ENCODE data around the gene CFAP61. TPM values are rescaled to one million over a fixed set of nuclear protein-coding genes. Genes with fewer than 3 reads are reported as not detected.

The CFAP61 gene
- total RNA-seq, 1 donor from 2014 or later = not detected

DNA sequence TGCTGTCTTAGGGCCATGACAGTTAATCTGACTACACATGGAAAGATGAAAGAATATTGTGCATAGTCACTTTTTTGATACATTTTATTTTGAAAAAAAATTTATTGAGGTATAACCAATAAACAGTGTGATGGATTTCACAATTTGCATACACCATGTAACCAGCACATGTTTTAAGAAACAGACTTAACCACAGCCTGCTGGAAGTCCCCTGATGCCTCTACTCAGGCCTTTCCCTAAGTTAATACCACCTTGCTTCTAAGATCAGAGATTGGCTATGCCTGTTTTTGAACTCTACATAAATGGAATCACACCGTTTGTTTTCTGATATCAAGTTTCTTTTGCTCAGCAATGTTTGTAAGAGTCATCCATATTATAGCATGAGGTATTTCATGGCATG, 136.3 kb downstream of the CFAP61 start:
- no peak for DNase-seq (ENCODE audit: low read depth)
- H3K4me3 ChIP-seq (ENCODE audit: low read depth, low read length) = no peak overlapping the region
- TF ChIP-seq, protein P1, sequence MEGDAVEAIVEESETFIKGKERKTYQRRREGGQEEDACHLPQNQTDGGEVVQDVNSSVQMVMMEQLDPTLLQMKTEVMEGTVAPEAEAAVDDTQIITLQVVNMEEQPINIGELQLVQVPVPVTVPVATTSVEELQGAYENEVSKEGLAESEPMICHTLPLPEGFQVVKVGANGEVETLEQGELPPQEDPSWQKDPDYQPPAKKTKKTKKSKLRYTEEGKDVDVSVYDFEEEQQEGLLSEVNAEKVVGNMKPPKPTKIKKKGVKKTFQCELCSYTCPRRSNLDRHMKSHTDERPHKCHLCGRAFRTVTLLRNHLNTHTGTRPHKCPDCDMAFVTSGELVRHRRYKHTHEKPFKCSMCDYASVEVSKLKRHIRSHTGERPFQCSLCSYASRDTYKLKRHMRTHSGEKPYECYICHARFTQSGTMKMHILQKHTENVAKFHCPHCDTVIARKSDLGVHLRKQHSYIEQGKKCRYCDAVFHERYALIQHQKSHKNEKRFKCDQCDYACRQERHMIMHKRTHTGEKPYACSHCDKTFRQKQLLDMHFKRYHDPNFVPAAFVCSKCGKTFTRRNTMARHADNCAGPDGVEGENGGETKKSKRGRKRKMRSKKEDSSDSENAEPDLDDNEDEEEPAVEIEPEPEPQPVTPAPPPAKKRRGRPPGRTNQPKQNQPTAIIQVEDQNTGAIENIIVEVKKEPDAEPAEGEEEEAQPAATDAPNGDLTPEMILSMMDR (conservative IDR thresholded peaks at IDR 0.05; ENCODE audit: low read depth, low read length) = no peak

DNA sequence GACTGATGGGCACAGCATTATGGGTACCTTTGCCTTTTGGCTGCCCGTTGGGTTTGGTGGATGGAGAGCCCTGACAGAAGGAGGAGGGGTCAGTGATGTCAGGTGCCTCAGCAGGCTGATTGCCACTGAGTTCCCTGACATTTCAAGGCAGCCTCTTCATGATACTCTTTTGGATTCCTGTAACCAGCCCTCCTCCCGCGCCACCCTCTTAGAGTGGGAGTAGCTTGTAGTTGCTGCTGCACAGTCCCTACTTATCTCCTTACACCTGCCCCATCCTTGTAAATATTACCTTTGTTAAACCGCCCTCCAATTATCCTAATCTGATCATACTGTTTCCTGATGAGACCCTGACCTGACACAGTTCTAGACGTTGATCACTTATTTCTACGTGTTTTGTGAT, 140.0 kb downstream of the CFAP61 start:
- TF ChIP-seq, protein P1 (conservative IDR thresholded peaks at IDR 0.05; ENCODE audit: low read depth, low read length) = no peak
- DNase-seq (ENCODE audit: low read depth) = no peak
- H3K4me3 ChIP-seq (ENCODE audit: low read depth, low read length) = no peak overlapping the region

DNA sequence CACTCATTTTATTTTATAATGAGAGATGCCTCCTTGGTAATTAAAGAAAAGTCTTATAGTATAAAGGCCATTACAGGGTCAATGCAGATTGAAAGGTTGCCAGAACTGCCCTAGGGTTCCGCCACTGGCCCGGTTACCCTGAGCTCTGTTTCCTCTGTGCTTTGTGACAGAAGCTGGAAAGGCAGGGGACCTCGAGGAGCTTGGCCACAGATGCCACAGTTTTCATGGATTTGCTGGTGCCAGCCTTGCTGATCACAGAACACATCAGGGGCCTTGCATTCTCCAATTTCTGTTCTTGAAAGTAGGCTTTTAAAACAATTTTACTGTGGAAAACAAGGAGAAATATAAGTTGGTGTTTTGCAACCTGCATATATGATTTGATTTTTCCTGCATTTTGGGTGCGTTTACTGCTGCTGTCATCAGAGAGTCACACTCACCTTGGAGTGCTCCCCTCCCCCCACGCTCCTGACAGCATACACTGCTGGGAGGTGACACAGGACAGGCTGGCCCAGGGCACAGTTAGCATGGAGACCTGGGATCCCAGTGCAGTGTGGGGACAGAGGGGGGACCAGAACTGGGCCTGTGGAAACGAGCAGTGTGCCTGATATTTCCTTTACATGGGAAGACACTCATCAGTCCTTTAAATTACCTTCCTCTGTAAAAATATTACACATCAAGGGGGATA, 142.8 kb downstream of the CFAP61 start:
- TF ChIP-seq, protein P1 (conservative IDR thresholded peaks at IDR 0.05; ENCODE audit: low read depth, low read length) = no peak
- DNase-seq (ENCODE audit: low read depth) = no peak
- no peak overlapping the region for H3K4me3 ChIP-seq (ENCODE audit: low read depth, low read length)

DNA sequence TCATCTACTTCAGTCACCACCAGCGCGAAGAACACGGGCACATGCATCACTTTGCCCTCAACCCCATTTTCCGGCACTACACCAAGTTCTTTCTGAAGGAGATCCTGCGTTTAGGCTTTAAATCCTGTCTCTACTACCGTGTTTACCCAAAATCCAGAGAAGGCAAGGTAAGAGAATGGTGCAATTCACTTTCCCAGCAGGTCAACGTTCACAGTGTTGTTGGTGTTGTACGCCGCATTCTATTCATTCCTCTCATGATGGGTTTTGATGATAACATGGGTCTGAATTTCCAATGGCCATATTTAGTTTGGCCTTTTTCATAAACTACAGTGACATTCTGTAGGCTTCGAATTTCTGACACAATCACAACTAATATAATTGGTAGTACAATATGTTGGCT, 144.3 kb downstream of the CFAP61 start:
- no peak overlapping the region for H3K4me3 ChIP-seq (ENCODE audit: low read depth, low read length)
- TF ChIP-seq, protein P1 (conservative IDR thresholded peaks at IDR 0.05; ENCODE audit: low read depth, low read length) = no peak
- no peak for DNase-seq (ENCODE audit: low read depth)

DNA sequence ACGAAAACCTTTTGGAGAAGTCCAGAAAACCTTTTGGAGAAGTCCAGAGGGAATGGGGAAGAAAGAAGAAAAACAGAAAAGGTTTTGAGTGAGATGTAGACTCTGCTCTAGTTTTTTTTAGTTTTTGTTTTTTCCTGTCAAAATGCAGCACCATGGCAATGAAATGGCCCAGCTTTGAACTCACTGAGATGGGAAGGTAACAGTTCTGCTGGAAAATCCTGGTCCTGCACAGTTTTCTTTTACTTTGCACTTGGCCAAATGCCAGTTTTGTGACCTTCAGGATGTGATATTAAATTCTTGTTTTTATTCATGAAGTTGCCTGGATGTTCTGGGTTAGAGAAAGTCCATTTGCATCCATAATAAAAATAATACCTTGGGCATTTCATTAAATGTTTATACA, 145.7 kb downstream of the CFAP61 start:
- no peak for DNase-seq (ENCODE audit: low read depth)
- TF ChIP-seq, protein P1 (conservative IDR thresholded peaks at IDR 0.05; ENCODE audit: low read depth, low read length) = no peak
- no peak overlapping the region for H3K4me3 ChIP-seq (ENCODE audit: low read depth, low read length)

DNA sequence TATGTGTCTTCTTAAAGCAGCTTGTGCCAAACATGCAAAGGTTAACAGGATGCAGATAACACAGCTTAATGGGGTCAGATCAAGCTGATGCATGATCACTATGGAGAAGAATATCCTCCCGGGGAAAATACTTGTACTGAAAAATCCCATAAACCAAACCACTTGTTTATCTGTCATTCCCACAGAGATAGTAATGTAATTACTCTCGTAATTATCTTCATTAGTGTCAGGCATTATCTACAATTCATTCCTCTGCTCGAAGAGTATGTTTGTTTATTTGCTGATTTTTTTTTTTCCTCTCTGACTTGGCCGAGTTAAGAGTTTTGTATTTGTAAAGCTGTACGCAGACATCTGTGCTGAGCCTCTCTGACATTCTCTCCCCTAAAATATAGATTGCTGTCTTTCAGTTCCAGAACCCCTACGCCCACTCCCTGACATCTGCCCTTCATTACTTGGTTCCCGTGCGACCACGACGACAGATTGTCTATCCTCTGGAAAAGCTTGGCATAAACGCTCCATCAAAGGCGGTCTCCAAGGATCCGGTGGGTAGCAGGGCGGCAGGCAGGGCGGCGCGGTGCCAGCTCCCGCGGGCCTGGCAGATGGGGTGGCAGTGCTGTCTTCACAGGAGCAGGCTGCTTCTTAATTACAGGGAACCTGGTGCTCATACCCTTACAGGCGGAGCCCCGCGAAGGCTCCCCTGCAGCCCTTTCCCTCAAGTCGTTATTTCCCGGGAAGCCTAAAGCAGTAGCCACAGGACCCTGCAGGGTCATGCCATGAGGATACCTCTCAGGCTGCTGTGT, 147.2 kb downstream of the CFAP61 start:
- H3K4me3 ChIP-seq (ENCODE audit: low read depth, low read length) = no peak overlapping the region
- TF ChIP-seq, protein P1 (conservative IDR thresholded peaks at IDR 0.05; ENCODE audit: low read depth, low read length) = no peak
- no peak for DNase-seq (ENCODE audit: low read depth)

Measured in epithelial cell of proximal tubule (primary cell).